ENCODE data around the gene DPH7.
"Not testable (repeated sequence)": the region's sequence is repeated elsewhere in the genome, so short reads cannot be mapped to it uniquely, and the experiment has no call there.

The DPH7 gene

DNA sequence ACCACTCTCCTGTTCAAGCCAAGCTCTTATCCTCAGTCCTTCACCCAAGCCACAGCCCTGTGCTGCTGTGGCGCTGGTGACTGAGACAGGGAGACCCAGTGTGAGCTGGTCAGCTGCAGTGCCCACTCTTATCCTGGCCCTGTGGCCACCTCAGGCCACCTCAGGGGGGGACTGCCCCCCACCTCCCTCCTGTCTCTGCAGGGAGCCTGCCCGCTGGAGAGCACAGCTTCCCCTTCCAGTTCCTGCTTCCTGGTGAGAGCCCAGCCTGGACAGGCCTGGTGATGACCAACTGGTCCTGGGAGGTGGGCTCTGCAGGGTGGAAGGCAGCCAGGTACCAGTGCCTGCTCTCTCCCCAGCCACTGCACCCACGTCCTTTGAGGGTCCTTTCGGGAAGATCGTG is 34.5 kb upstream of the DPH7 start:
- no peak for TF ChIP-seq ZNF274 (IDR thresholded peaks at IDR 0.05; ENCODE audit: low read depth, low read length)
- H3K4me3 ChIP-seq (ENCODE audit: low read length): no peak overlapping the region

GRCh38 chr9:137612741-137613142 is 34.0 kb upstream of the DPH7 start:
- no peak overlapping the region for H3K4me3 ChIP-seq (ENCODE audit: low read length)
- no peak for TF ChIP-seq ZNF274 (IDR thresholded peaks at IDR 0.05; ENCODE audit: low read depth, low read length)

- no peak for TF ChIP-seq ZNF274 (IDR thresholded peaks at IDR 0.05; ENCODE audit: low read depth, low read length)
- no peak overlapping the region for H3K4me3 ChIP-seq (ENCODE audit: low read length)
These were observed 33.2 kb upstream of the DPH7 start for GRCh38 chr9:137611623-137612609.

DNA sequence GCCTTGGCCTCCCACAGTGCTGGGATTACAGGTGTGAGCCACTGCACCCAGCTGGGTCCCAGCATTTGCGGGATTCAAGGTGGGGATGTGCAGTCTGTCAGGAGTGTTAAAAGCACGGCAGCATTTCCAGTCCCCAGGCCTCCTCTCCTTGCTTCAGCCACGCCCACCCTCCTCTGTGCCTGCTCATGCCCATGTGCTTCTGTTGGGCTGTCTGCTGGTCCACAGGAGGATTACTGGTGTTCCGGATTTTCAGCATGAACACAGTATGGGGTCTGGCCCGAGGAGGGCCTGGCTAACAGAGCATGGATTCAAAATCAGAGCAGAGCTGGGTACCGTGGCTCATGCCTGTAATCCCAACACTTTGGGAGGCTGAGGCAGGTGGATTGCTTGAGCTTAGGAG is 32.2 kb upstream of the DPH7 start:
- H3K4me3 ChIP-seq (ENCODE audit: low read length): no peak overlapping the region
- TF ChIP-seq ZNF274 (IDR thresholded peaks at IDR 0.05; ENCODE audit: low read depth, low read length): no peak

DNA sequence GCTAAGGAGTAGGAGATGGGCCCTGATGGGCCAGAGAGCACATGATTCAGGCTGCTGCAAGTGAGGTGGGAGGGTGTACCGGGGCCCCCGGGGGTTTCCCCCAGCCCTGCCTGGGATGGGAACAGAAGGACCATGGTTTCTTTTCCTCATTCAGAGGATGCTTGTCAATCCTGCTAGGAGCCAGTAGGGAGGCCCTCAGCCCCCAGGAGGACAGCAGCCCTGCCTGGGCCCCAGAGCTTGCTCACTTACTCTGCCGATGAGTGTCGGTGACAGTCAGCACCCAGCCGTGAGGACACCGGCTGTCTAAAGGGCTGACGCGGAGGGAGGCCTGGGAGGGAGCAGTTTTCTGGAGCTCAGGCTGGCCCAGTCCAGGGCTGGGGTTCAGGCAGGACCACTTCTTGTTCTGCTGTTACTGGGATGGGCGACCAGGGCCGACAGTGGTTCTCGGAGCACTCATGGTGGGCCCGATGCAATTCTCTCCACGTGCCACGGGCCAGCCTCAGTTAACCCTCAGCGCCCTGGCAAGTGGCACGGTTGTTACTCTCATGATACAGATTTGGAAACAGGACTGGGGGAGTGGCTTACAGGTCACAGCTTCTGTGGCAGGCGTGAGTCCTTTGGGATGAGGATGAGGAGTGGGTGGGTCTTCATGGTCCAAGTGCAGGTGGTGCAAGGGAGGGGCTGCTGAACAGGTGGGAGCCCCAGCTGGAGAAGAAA is 28.6 kb upstream of the DPH7 start:
- TF ChIP-seq ZNF274 (IDR thresholded peaks at IDR 0.05; ENCODE audit: low read depth, low read length): no peak
- no peak overlapping the region; the same call in 1 of the 2 replicates for H3K4me3 ChIP-seq (ENCODE audit: low read length)

- peak overlapping the region; percentile 91; the same call in 1 of the 2 replicates for H3K4me3 ChIP-seq (ENCODE audit: low read length)
- TF ChIP-seq ZNF274 (IDR thresholded peaks at IDR 0.05; ENCODE audit: low read depth, low read length): no peak
These were observed 28.0 kb upstream of the DPH7 start for GRCh38 chr9:137606734-137607138.

DNA sequence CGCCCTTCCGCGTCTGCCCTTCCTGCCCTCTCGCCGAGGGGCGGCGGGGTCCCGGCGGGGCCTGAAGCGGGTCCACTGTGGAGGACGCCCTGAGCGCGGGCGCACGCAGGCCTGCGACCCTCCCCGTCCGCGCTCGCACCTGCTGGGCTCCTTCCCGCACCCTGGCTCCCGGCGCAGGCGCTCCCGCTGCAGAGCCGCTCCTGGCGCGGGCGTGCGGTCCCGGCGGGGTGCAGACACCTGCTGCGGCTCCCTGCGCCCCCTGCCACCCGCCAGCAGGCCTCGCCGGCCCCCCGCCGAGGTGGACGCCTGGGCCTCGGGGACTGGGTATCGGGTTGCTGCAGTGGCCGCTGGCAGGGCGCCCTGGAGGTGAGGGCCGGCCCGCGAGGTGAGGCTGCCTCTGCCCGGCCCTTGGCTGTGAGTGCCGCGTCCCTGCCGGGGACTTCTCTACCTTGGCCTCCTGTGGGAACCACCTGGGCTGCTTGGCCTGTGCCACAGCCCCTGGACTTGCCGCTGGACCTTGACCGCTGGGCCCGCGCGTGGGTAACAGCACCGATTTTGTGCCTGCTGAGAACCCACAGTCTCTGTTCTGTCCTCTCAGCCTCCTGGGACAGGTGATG is 27.4 kb upstream of the DPH7 start:
- peak overlapping the region; percentile 91 for H3K4me3 ChIP-seq (ENCODE audit: low read length)
- no peak for TF ChIP-seq ZNF274 (IDR thresholded peaks at IDR 0.05; ENCODE audit: low read depth, low read length)

DNA sequence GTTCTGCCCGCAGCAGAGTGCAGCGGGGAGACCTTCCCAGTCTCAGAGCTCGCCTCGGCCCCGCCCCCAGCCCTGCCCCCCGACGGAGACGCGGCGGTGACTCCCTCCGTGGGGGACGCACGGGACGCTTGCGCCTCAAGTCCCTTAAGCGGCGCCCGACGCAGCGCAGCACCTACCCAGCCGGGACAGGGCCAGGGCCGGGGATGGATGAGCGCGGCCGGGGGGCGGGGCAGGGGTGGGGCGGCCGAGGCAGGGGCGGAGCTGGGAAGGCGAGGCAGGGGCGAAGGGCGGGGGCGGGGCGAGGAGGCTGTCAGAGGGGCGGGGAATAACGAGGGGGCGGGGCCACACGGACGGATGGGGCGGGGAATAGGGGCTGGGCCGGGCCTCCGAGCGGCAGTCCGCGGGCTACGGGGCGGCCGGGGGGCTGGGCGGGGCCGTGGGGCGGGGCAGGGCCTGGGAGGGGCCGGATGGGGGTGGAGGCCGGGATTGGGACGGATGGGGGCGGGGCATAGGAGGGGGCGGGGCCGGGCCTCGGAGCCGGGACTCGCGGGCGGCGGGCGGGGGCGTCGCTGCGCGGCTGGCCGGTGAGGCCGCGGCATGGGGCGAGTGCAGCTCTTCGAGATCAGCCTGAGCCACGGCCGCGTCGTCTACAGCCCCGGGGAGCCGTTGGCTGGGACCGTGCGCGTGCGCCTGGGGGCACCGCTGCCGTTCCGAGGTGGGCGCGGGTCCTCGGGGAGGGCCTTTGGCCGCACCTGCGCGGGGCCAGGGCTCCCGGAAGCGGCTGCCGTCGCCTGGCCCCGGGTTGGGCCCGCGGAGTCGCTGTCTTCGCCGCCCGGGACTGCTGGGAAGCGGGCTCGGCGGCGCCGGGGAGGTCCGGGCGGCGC is 26.6 kb upstream of the DPH7 start, which contains the start of gene ARRDC1:
TSS of gene ARRDC1 (plus strand) at position 566 of the 884 bp plus-strand sequence. CDS start at position 598, 32 bp downstream.
- peak within 1 kb of the TSS; percentile 91 for H3K4me3 ChIP-seq (ENCODE audit: low read length)
- TF ChIP-seq ZNF274 (IDR thresholded peaks at IDR 0.05; ENCODE audit: low read depth, low read length): no peak

GRCh38 chr9:137604345-137605086 is 25.8 kb upstream of the DPH7 start:
- H3K4me3 ChIP-seq (ENCODE audit: low read length): no peak overlapping the region
- no peak for TF ChIP-seq ZNF274 (IDR thresholded peaks at IDR 0.05; ENCODE audit: low read depth, low read length)

GRCh38 chr9:137603879-137604278 is 25.2 kb upstream of the DPH7 start:
- TF ChIP-seq ZNF274 (IDR thresholded peaks at IDR 0.05; ENCODE audit: low read depth, low read length): no peak
- H3K4me3 ChIP-seq (ENCODE audit: low read length): no peak overlapping the region

DNA sequence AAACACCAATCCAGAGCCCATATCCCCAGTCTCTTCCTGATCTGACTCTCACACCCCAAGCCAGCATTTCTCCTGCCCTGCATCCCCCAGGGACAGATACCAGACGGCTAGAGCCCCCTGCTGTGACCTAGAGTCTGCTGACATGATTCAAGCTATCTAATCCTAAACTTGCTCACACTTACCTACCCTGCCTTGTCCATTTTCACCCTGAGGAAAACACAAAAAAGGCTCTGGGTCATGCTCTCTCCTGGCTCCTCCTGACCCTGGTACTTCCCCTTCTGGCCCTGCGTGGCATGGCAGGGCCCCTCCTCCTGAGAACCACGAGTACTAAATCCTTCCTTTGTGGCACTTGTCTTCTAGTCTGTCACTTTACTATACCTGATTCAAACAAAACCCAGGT is 23.9 kb upstream of the DPH7 start:
- H3K4me3 ChIP-seq (ENCODE audit: low read length): no peak overlapping the region
- TF ChIP-seq ZNF274 (IDR thresholded peaks at IDR 0.05; ENCODE audit: low read depth, low read length): no peak

GRCh38 chr9:137598943-137599342 is 20.2 kb upstream of the DPH7 start:
- TF ChIP-seq ZNF274 (IDR thresholded peaks at IDR 0.05; ENCODE audit: low read depth, low read length): no peak
- no peak overlapping the region for H3K4me3 ChIP-seq (ENCODE audit: low read length)

GRCh38 chr9:137596577-137596976 is 17.9 kb upstream of the DPH7 start:
- not testable (repeated sequence) for H3K4me3 ChIP-seq (ENCODE audit: low read length)
